PFSK-1 (cell line): ENCODE data around the gene CST11.

Experiments used
- FOXP2 ChIP-seq: optimal IDR thresholded peaks from 2 replicates; pipeline ENCODE3; 2011; ENCODE audit warnings: borderline replicate concordance, control low read depth, inconsistent platforms; ENCODE audit not compliant: insufficient read depth; ENCODE audit errors: extremely low read length, extremely low read depth
- POLR2AphosphoS5 ChIP-seq: IDR thresholded peaks from 2 replicates; pipeline ENCODE4 v1.6.1; 2012; ENCODE audit warnings: low read depth, mild to moderate bottlenecking, control low read depth, low read length, moderate library complexity
- REST ChIP-seq, 2 experiments: IDR thresholded peaks; 2 replicates each; pipeline versions ENCODE4 v1.6.1 to v1.8.0; 2011 to 2012; ENCODE audit warnings: low read depth in 2 of 2, low read length in 2 of 2, control low read depth in 1 of 2, inconsistent platforms in 1 of 2, mild to moderate bottlenecking in 1 of 2, moderate library complexity in 1 of 2; ENCODE audit not compliant: insufficient read depth in 1 of 2
- SIN3A ChIP-seq: IDR thresholded peaks from 2 replicates; pipeline ENCODE4 v1.6.1; 2012; ENCODE audit warnings: mild to moderate bottlenecking, low read length, moderate library complexity, borderline replicate concordance; ENCODE audit not compliant: insufficient read depth
- TAF1 ChIP-seq: IDR thresholded peaks from 2 replicates; pipeline ENCODE4 v1.6.1; 2012; ENCODE audit warnings: low read length, control low read depth, borderline replicate concordance; ENCODE audit not compliant: insufficient read depth

GRCh38 chr20:23417861-23418260 lies 34.8 kb downstream of the CST11 start:
- TF ChIP-seq REST (IDR thresholded peaks at IDR 0.05; ENCODE audit: insufficient read depth in 1 of 2, low read depth in 2 of 2, low read length in 2 of 2) (no peak), TAF1 (no peak), POLR2AphosphoS5 (no peak), SIN3A (no peak), FOXP2 (no peak)
